Choroid plexus epithelial cell (primary cell): ENCODE measurements around the gene AP3S1.
A peak's percentile ranks its signal among the peaks of the same experiment; 100 is the strongest.
"Not testable (repeated sequence)": the region's sequence is repeated elsewhere in the genome, so short reads cannot be mapped to it uniquely, and the experiment has no call there.

Experiments
- DNase-seq: peaks from one replicate; pipeline ENCODE4 v3.0.0-alpha.2; 2010; ENCODE audit warnings: low read depth
- H3K4me3 ChIP-seq: 2 replicates; pipeline ENCODE4 v1.5.1; 2011; ENCODE audit warnings: low read depth, mild to moderate bottlenecking, control low read depth, low read length, moderate library complexity
- TF ChIP-seq, protein P1 (sequence below): conservative IDR thresholded peaks from 2 replicates; pipeline ENCODE4 v1.5.1; 2011; ENCODE audit warnings: low read depth, mild to moderate bottlenecking, control low read depth, inconsistent platforms, low read length, moderate library complexity

AP3S1 gene

DNA sequence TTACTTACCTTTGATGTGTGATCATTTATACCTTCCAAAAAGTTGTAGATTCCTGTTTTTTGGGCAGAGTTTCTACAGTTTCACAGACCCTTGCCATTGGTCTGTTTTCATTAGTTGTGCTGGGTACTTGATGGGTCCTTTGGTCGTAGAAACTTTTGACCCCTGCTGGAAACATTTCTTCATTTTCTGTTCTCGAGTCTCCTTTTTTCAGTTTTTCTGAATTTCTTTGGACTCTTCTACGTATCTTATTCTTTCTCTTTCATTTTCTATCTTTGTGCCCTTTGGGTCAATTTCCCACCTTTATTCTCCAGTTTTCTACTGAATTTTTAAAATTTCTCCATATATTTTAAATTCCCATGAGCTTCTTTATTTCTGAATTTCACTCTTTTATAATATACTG is 16.7 kb downstream of the AP3S1 start:
- no peak for DNase-seq
- TF ChIP-seq, protein P1, sequence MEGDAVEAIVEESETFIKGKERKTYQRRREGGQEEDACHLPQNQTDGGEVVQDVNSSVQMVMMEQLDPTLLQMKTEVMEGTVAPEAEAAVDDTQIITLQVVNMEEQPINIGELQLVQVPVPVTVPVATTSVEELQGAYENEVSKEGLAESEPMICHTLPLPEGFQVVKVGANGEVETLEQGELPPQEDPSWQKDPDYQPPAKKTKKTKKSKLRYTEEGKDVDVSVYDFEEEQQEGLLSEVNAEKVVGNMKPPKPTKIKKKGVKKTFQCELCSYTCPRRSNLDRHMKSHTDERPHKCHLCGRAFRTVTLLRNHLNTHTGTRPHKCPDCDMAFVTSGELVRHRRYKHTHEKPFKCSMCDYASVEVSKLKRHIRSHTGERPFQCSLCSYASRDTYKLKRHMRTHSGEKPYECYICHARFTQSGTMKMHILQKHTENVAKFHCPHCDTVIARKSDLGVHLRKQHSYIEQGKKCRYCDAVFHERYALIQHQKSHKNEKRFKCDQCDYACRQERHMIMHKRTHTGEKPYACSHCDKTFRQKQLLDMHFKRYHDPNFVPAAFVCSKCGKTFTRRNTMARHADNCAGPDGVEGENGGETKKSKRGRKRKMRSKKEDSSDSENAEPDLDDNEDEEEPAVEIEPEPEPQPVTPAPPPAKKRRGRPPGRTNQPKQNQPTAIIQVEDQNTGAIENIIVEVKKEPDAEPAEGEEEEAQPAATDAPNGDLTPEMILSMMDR = no peak
- no peak overlapping the region for H3K4me3 ChIP-seq

DNA sequence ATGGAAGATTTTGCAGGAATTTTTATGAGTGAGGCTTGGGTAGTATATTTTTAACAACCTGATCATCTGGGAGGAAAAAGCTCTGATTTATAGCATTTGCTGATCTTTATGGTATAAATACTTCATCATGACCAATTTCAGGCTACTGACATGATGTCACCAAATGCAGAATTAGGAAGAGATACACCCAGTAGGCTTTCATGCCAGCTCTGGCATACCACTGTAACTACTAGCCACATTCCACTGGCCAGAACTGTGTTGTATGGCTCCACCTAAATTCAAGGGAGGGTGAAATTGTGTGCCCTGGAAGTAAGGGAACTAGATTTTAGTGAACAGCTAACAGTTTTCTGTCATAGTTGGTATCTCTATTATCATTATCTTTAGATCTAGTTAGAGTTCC is 17.6 kb downstream of the AP3S1 start:
- no peak overlapping the region for H3K4me3 ChIP-seq
- TF ChIP-seq, protein P1 = no peak
- DNase-seq = no peak

DNA sequence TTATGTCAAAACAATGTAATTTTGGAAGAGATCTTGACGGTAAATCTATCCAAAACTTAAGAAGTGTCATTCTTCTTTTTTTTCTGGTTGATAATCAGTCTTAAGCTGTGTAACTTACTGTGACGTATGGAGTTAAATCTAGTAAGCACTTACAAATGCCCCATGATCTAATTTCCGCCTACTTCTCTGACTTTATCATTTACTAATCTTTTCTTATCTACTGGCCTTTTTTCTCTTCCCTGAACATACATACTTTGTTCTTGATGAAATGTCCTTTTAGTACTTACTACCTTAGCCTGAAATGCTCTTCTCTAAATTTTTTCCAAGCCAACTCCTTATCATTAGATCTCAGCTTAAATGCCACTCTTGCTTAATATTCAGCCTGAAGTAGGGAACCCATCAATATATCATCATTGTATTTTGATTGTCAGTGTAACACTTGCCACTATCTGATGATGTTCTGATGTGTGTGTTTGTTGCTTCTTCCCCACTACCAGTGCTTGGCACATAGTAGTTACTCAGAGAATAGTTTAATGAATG is 27.6 kb downstream of the AP3S1 start:
- peak; percentile 43 for DNase-seq
- TF ChIP-seq, protein P1 = no peak
- H3K4me3 ChIP-seq = no peak overlapping the region

DNA sequence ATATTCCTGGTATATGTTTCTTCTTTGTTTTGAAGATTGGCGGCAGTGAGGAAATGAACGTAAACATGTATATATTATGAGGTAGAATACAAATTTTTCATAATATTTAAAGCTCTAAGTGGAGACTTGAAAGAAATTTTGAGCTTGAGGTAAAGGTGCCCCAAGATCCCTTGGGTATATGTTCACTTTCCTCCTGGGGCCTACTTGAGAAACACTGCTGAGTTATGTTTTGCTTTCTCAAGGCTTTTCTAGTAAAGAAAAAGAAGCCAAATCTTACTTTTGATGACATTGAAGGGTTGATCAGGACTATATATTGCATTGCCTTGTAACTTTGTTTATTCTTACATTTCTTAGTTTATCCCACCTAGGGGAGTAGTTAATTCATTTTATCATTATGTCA is 30.7 kb downstream of the AP3S1 start:
- TF ChIP-seq, protein P1 = no peak
- DNase-seq = no peak
- H3K4me3 ChIP-seq = no peak overlapping the region

DNA sequence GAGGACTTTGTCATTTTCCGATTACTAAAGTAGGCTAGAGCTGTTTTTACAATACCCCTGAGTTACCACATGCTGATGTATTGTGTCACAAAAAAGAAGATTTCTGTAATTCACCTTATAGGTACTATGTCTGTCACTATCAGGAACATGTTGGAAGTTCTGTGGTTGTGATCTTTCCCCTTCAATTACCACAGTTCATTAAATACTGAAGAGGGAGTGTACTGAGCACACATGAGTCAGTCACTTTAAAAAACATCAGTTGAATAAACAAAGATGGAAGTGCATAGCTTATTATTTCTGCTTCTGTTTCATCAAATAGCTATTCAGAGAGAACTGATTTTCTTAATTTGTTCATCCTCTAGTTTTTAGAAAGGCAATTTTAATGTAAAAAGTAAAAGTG is 31.7 kb downstream of the AP3S1 start:
- TF ChIP-seq, protein P1 = no peak
- DNase-seq = peak; percentile 67
- H3K4me3 ChIP-seq = no peak overlapping the region

DNA sequence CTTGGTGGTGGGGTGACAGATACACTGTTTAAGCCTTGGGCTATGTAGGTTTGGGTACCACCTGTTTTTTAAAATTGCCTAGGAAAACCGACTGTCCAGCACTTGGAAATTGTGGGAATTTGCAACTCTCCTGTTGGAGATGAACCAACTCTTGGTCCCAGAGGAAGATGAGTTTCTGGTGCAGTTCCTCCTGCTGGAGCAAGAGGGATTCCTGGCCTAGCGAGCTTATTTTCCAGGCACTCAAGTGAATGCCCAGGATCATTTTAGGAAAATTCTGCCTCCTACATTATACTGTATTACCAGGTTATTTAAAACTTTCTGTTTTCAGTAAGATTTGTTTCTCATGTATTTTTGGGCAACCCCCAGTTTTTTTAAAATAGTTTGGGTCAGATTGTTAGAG is 33.7 kb downstream of the AP3S1 start:
- H3K4me3 ChIP-seq = no peak overlapping the region
- TF ChIP-seq, protein P1 = peak; percentile 28
- no peak for DNase-seq

DNA sequence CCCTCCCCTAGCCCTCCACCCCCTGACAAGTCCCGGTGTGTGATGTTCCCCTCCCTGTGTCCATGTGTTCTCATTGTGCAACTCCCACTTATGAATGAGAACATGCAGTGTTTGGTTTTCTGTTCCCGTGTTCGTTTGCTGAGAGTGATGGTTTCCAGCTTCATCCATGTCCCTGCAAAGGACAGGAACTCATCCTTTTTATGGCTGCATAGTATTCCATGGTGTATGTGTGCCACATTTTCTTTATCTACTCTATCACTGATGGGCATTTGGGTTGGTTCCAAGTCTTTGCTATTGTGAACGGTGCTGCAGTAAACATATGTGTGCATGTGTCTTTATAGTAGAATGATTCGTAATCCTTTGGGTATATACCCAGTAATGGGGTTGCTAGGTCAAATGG is 35.6 kb downstream of the AP3S1 start:
- not testable (repeated sequence) for H3K4me3 ChIP-seq, DNase-seq

DNA sequence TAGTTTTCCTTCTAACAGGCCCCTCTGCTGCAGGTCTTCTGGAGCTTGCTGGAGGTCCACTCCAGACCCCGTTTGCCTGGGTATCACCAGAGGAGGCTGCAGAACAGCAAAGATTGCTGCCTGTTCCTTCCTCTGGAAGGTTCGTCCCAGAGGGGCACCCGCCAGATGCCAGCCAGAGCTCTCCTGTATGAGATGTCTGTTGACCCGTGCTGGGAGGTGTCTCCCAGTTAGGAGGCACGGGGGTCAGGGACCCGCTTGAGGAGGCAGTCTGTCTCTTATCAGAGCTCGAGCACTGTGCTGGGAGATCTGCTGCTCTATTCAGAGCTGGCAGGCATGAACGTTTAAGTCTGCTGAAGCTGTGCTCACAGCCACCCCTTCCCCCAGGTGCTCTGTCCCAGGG is 40.7 kb downstream of the AP3S1 start:
- DNase-seq = not testable (repeated sequence)

More for the DNA sequence above, 40.7 kb downstream of the AP3S1 start:
- H3K4me3 ChIP-seq = not testable (repeated sequence)
